Retina (tissue), 1 donor: ENCODE measurements around the gene TRIP10.
"Not testable (repeated sequence)": the region's sequence is repeated elsewhere in the genome, so short reads cannot be mapped to it uniquely, and the experiment has no call there.

Experiments used
- DNase-seq: peaks from one replicate; pipeline ENCODE4 v3.0.0-alpha.2; 2016

The TRIP10 gene

DNA sequence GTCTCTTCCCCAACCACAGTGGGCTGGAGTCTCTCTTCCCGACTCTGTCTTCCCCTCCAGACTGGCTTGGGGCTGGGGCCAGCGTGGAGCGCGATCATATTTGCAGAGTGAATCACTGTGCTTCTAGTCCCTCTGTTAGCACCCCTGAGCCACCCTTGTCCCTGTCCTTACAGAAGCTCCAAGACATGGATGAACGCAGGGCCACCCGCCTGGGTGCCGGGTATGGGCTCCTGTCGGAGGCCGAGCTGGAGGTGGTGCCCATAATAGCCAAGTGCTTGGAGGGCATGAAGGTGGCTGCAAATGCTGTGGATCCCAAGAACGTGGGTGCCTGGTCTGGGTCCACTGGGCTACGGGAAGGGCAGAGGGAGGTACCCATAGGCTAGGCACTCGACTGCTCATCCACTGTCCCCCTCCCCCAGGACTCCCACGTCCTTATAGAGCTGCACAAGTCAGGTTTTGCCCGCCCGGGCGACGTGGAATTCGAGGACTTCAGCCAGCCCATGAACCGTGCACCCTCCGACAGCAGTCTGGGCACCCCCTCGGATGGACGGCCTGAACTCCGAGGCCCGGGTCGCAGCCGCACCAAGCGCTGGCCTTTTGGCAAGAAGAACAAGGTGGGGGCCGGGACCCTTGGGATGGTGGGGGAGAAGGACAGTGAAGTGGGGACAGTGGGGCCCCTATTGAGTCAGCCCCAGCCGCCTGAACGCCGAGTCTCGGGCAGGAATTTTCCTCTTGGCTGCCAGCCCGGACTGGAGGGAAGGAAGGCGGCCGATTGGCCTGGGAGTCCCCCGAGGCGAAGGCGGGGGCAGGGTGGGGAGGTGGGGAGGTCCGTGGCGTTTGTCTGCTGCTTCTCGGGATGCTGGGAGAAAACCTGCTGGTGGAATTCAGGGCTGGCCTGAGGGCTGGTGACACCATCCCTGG, 5.2 kb downstream of the TRIP10 start:
- no peak for DNase-seq

DNA sequence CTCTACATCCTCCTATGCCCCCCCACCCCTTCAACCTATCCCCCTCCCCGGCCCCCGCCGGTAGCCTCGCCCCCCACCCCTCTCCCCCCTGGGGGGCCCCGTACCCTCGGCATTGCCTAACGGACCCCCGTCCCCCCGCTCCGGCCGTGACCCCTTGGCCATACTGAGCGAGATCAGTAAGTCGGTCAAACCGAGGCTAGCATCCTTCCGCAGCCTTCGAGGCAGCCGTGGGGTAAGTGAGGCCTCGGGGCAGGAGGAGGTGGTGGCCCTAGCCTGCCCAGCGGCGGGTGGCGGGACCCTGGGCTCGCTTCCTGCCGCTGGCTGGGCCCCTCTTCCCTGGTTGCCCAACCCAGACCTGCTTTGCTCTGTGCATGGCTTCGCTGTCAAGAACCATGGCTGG, 6.5 kb downstream of the TRIP10 start:
- DNase-seq: no peak

DNA sequence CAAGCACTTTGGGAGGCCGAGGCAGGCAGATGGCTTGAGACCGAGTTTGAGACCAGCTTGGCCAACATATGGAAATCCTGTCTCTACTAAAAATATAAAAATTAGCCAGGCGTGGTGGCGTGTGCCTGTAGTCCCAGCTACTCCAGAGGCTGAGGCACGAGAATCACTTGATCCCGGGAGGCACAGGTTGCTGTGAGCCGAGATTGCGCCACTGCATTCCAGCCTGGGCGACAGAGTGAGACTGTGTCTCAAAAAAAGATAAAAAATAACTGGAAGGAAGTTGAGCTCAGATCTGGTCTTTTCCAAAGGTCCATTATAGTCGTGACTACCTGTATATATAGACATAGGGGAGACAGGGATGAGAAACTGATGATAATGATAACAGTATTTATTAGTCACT, 9.1 kb downstream of the TRIP10 start:
- DNase-seq: not testable (repeated sequence)

DNA sequence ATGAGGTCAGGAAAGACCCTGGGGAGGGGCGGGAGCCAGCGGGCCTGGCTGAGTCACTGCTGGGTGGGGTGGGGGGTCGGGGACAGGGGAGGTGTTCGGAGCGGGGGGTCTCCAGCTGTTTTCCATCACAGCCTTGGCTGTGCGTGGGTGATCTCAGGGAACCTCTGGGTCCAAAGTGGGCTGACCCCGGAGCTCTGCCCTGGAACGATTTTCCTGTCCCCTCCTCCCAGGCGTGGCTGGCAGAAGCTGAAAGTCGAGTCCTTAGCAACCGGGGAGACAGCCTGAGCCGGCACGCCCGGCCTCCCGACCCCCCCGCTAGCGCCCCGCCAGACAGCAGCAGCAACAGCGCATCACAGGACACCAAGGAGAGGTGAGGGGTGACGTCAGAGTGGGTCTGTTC, 10.6 kb downstream of the TRIP10 start:
- no peak for DNase-seq

DNA sequence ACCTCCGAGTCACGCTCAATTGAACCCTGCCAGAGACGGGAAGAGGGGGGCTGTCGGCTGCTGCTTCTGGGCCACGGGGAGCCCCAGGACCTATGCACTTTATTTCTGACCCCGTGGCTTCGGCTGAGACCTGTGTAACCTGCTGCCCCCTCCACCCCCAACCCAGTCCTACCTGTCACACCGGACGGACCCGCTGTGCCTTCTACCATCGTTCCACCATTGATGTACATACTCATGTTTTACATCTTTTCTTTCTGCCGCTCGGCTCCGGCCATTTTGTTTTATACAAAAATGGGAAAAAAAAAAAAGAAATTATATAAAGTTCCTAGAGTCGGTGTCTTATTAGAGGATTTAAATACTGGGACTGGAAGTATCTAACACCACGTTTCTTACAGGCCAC, 11.7 kb downstream of the TRIP10 start:
- no peak for DNase-seq

DNA sequence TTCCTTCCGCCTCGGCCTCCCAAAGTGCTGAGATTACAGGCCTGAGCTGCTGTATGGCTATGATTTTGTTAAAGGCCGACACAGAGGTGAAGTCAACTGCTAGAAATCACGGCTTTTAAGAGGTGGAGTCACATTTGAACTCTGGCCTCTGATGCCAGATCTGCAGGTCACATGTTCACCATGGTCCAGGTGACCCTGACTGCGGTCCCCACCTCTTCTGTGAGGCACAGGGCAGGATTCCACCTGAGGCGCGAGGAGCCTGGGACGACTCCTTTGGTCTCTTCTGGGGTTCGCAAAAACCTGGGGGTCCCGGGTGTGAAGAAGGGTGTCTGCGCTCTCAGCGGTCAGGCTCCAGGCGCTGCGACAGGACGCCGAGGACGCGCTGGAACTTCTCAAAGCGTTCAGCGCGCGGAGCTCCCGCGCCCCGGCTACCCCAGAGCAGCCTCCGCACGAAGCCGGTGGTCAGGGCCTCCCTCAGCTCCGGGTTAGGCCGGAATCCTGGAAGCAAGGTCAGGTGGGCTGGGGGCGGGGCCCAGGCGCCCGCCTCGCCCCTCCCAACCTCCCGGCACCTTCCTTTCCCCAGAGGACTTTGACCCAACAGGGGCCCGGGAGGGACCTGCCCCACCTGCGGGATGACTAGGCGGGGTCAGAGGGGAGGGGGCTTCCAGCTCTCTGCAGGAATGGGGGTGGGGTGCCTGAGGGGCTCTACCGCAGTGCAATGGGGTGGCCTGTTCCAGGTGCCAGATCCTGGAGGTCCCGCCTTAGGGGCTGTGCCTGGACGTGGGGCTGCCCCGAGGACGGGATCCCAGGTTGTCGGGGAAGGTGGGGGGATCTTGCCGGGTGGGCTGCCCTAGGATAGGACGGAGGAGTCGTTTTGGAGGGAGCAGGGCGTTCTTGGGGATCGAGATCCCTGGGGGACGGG, 13.0 kb downstream of the TRIP10 start:
- DNase-seq: no peak

DNA sequence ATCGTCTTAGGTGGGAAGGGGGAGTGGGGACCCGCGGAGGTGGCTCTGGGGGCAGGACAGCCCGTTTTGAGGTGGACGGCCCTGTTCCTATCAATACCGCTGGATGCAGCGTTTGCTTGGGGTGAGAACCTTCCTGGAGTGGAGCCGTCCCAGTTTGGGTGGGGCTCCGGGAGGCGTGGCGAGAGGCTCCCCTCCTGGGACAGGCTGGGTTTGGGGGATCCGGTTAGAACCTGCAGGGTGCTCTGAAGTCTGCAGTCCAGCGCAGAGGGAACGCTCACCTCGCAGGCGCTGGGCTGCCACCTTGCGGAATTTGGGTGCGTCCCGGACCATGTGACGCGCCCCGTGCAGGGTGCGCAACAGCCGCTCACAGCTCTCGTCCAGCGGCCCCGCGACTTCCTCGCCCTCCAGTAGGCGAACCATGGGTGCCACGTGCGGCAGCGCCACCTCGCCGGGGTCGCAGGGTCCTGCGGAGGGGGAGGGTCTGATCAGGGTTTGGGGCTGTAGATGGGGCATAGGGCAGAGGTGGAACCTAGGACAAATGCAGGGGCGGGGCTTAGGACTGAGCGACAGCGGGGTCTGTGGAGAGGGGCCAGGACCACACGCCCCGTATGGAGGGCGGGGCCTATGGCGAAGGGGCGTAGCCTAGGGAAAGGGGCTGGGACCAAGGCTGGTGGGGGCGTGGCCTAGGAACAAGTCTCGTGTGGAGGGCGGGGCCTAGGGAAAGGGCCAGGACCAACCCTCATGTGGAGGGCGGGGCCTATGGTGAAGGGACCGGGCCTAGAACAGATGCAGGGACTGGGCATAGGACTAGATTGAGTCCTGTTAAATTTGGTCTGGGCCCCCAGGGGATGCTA, 13.9 kb downstream of the TRIP10 start:
- DNase-seq: peak; percentile 61

DNA sequence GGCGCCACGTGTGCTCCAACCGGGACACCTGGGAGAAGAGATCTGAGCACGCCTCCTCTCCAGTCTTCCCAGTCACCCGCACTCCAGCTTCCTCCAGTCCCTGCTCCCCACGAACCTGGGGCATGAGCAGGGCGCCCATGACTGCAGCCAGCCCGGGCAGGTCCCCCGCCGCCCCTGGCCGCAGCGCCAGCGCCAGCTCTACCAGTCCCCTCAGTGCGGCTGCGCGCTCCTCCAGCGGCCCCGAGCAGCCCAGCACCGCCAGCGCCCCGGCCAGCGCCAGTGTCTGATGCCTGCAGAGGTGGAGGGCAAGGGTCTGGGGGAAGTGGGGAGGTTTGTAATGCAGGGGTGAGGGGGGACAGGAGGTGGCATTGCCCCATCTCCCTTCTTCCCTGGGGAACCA, 14.7 kb downstream of the TRIP10 start:
- no peak for DNase-seq

DNA sequence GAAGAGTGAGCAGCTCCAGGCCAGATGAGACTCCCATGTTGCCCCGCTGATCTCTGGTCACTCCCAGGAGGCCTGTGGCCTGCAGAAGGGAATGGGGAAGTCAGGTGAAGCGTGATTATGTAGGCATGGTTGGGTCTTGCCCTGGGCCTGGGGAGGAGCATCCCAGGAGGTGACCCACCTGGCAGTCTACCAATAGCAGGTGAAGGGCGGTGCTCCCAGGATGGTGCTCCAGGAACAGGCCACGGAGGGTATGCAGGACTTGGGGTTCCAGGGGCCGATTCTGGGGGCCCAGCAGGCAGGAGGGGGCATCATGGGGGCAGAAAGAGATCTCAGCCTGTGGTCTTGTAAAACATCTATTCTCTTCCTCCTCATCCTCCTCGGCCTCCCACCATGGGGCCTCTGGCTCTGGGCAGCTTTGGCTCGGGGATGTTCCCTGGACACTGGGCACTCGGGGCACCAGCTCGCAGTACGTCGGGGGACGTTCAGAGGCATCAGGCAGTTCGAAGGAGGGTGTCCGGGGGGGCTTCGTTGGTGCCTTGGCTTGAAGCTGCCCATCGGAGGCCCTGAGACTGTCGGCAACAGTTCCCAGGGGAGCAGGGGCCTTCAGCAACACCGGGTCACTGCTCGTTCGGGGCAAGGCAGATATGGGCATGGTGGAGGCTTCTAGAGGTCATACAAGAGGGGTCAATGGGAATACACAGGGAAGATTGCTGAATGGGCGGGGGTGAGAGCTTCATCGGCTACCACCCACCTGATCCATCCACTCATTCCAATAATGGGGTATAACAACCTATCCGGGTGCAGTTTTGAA, 15.4 kb downstream of the TRIP10 start:
- DNase-seq: no peak

DNA sequence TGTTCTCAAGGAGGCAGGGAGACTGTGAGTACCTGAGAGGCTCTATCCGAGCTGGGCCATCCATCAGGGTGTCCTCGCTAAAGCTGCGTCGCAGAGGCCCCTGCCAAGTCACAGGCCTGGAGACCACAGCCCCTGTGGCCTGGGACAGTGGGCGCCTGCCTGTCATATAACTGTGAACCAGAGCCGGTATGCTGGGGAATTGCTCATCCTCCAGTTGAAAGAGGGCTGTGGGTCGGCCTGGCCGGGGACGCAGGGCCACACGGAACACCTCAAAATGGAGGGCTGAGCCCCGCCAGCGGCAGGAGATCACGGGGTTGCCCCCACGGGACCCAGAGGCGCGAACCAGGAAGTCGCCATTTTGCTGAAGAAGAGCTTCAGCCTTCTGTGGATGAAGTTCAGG, 21.1 kb downstream of the TRIP10 start:
- no peak for DNase-seq

DNA sequence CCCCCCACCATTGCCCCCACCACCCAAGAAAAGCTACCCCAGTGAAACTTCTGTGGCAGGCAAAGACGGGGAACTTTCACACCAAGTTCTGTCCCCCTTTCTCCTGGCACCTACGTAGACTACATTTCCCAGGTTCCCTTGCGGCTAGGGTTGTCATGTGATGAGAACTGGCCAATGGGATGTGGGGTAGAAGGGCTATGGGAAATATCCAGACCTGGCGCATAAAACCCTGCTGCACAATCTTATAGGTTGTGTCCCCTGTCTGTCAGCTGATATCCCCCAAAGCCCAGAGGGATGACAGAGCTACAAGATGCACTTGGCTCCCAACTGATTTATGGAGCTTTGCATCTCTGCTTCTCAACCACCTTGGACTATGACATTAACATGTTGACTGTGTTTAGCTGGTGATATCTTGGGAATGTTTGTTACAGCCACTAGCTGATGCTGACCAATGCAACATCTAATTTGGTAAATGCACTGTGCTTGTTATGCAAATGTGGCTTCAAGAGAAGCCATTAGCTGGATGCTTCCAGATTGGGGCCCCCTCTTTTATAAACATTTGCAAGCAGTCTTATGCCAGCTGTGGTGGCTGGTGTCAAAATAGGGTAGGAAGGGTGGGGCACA, 21.7 kb downstream of the TRIP10 start:
- no peak for DNase-seq

DNA sequence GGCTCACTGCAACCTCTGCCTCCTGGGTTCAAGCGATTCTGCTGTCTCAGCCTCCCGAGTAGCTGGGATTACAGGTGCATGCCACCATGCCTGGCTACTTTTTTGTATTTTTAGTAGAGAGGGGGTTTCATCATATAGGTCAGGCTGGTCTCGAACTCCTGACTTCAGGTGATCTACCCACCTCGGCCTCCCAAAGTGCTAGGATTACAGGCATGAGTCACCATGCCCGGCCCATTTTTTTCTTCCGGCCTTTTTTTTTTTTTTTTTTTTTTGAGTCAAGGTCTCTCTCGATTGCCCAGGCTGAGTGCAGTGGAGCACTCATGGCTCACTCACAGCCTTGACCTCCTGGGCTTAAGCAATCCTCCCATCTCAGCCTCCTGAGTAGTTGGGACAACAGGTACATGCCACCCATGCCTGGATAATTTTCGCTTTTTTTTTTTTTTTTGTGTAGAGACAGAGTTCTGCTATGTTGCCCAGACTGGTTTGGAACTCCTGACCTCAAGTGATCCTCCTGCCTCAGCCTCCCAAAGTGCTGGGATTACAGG, 22.8 kb downstream of the TRIP10 start:
- not testable (repeated sequence) for DNase-seq

DNA sequence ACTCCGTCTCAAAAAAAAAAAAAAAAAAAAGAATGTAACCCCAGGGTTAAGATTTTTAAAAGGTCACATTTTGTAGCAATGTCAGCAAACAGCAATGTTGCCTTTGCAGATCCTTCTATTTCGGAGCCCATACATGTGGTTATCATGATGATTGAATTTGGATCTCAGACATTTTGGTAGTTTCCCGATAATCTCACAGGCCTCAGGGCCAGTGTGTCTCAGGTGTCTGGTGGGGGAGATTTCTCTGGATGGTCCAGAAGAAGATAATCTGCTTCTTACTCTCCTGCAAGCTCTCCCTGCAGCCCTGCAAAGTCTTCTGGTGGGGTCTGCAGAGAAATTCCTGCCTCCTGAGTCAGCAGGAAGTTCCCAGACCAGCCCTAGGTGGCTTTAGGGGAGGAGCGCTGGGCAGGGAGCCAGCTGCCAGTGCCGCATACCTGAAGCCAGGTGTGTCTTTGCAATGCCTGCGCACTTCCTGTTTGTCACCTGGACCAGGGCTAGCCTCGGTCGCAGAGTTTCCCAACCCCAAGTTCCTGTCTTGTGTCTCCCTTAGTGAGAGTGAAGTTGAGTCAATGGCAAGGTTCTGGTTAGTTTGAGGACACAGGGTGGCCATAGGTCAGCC, 26.4 kb downstream of the TRIP10 start:
- no peak for DNase-seq

DNA sequence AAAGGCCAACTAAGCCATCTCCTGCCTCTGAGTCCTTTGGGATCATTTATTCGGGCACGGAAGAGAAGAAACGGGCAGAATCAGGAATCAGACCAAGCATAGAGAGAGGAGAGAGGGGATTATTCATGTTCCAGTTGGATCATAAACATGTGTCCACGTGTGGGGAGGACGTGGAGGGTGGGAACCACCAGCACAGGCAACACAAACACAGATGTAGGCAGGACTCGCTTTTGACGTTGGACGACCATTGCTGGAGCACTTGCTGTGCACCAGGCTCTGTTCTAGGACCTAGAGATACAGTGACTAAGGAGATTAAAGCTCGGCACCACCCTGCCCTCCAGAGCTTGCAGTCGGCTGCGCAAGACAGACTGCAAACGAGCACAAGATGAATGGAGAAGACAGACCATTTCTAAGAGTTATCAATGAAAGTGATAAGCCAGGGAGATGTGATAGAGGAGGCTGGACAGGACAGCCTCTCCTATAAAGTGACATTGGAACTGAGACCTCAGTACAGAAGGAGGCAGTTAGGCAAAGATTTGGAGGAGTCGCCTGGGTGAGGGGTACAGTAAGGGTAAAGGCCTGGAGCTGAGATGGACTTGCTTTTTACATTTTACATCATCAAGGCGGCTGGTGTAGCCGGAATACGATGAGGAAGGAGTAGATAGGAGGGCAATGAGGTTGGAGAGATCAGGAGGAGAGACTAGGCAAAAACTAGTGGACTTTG, 27.0 kb downstream of the TRIP10 start:
- DNase-seq: no peak

DNA sequence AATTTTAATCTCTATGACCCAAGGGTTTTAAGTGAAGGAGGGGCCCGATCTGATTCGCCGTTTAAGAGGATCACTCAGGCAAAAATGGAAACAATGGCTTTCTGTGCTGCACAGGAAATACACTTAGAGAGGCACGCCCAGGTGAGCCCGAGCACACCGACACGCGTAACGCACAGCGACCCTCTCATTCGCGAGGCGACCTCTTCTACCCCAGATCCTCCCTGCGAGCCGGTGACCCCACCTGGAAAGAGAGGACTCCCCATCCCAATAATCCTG, 27.5 kb downstream of the TRIP10 start:
- DNase-seq: no peak

DNA sequence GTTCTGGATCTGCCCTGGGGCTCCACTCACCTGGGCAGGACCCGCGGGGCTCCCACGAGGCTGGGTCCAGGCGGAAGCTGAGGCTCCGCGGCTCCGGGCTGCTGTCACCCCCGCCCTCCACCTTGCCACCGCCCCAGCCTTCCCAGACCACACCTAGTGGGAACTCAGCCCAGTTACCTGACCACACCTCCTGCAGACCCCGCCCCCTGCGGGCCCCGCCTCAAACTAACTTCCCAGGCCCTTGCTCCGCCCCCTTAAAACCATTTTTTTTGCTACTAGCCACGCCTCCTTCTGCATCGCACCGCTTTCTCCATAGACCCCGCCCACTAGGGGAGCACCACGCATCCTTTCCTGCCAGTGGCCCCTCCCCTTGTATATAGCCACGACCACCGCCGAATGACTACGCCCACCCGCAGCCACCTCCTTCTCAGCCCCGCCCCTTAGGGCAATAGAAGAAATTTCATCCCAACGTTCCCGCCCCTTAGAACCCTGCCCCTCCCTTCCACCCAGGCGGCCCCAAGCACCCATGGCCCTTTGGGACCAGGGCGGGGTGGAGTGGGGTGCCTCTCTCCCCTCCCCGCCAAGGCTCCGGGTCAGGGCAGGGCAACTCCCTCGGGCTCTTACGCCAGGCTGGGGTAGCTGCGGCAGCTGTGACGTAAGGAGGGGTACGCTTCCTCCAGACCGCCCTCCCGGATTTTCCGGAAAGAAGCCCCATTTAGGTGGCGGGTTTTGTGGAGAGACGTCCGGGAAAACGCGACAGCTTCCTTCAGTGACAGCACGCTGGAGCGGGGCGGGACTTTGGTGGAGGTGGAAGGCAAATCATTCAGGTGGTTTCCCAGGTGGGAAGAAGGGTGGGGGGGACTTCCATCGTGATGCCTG, 28.1 kb downstream of the TRIP10 start, which contains the start of gene SH2D3A:
TSS of gene SH2D3A (minus strand) at position 79 of the 879 bp plus-strand sequence. CDS start 3,687 bp downstream, outside the sequence.
- DNase-seq: no peak

DNA sequence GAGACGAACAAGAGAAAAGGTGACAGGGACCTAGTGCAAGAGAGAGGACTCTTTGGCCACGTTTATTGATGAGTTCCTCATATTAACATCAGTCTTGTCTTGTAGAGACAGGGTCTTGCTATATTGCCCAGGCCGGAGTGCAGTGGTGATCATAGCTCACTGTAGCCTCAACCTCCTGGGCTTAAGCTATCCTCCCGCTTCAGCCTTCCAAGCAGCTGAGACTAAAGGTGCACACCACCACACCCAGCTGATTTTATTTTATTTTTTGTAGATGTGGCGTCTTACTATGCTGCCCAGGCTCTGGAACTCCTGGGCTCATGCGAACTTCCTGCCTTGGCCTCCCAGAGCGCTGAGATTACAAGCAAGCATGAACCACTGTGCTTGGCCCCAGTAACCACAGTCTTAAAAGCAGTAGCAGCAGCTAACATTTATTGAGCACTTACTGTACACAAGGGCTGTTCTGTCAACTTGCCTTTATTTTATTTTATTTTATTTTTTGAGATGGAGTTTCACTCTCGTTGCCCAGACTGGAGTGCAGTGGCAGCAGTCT, 28.8 kb downstream of the TRIP10 start:
- no peak for DNase-seq

DNA sequence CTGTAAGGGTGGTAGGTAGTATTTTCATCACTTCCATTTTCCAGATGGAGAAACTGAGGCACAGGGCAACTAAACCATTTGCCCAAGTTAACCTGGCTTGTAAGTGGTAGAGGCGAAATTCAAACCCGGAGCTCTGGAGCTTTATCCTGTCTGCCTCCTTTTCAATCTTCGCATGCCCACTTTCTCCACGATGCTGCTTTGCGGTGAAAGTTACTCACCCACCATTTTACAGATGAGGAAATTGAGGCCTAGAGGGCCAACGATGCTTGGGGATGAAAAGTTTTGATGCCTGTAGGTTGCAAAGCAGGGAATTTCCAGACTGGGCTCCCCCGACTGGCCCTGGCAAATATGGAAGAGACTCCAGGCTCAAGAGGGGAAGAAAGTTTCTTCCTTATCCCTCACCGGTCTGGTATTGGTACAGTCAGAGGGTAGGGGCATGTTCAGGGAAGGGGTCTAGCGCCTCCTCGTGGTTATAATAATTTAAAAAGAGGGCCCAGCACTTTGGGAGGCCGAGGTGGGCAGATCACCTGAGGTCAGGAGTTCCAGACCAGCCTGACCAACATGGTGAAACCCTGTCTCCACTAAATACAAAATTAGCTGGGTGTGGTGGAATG, 29.6 kb downstream of the TRIP10 start:
- DNase-seq: no peak
